HEK293 (cell line): ENCODE results near the gene PREX1.

Experiments
- CTCF ChIA-PET: fragments of 350-600 bp; formaldehyde crosslinking; extraction: SDS; loops from one replicate; lab custom pipeline; 2021; ENCODE audit warnings: antibody characterized with exemption; lab: Yijun Ruan, JAX
- POLR2A ChIA-PET: fragments of 300-600 bp; formaldehyde crosslinking; extraction: SDS; loops from one replicate; lab custom pipeline; 2020; ENCODE audit warnings: antibody characterized with exemption, inconsistent platforms; lab: Yijun Ruan, JAX
- H3K27ac ChIP-seq: fragments of 200-500 bp; sonication (Bioruptor generic); 2 replicates; pipeline ENCODE4 v1.5.1; 2014; ENCODE audit warnings: low read depth, low read length, control low read depth, inconsistent platforms; ENCODE audit errors: extremely low read depth
- H3K36me3 ChIP-seq, 2 experiments: fragments of 200-500 bp in 1 of 2; sonication (Bioruptor generic) in 1 of 2; 1 replicate in 1 of 2; 2 replicates in 1 of 2; pipeline ENCODE4 v1.5.1; 2014 to 2017; ENCODE audit warnings: inconsistent platforms in 2 of 2, low read length in 2 of 2; ENCODE audit not compliant: control insufficient read depth in 2 of 2, insufficient read depth in 1 of 2
- H3K4me1 ChIP-seq: fragments of 200-500 bp; sonication (Bioruptor generic); 2 replicates; pipeline ENCODE4 v1.5.1; 2014; ENCODE audit warnings: mild to moderate bottlenecking, low read length, inconsistent platforms; ENCODE audit not compliant: control insufficient read depth, insufficient read depth
- H3K4me3 ChIP-seq: 2 replicates; pipeline ENCODE4 v1.5.1; 2011; ENCODE audit warnings: low read depth, mild to moderate bottlenecking, control low read depth, low read length, moderate library complexity
- H3K9me3 ChIP-seq: fragments of 200-500 bp; sonication (Bioruptor generic); 2 replicates; pipeline ENCODE4 v1.5.1; 2014; ENCODE audit warnings: low read depth, low read length, inconsistent platforms; ENCODE audit not compliant: control insufficient read depth, insufficient read depth
- OSR2 ChIP-seq: fragments of 450-650 bp; formaldehyde crosslinking; IDR thresholded peaks from 2 replicates; pipeline ENCODE4 v1.5.1; 2016; ENCODE audit warnings: missing biosample characterization, missing genetic modification characterization
- ZBTB11 ChIP-seq: fragments of 450-650 bp; formaldehyde crosslinking; conservative IDR thresholded peaks from 2 replicates; pipeline ENCODE4 v1.5.1; 2016; ENCODE audit warnings: low read depth, missing biosample characterization, missing genetic modification characterization
- ZBTB48 ChIP-seq: fragments of 450-650 bp; formaldehyde crosslinking; IDR thresholded peaks from 2 replicates; pipeline ENCODE4 v1.5.1; 2016; ENCODE audit warnings: missing biosample characterization, missing genetic modification characterization
- ZEB2 ChIP-seq: fragments of 450-650 bp; formaldehyde crosslinking; IDR thresholded peaks from 2 replicates; pipeline ENCODE4 v1.5.1; 2016; ENCODE audit warnings: missing biosample characterization, missing genetic modification characterization
- ZNF132 ChIP-seq: fragments of 450-650 bp; formaldehyde crosslinking; IDR thresholded peaks from 2 replicates; pipeline ENCODE4 v1.5.1; 2017; ENCODE audit warnings: missing biosample characterization, missing genetic modification characterization, borderline replicate concordance
- ZNF184 ChIP-seq: fragments of 450-650 bp; IDR thresholded peaks from 2 replicates; pipeline ENCODE4 v1.5.1; 2018; ENCODE audit warnings: missing biosample characterization, mild to moderate bottlenecking, missing genetic modification characterization
- ZNF292 ChIP-seq: fragments of 450-650 bp; formaldehyde crosslinking; IDR thresholded peaks from 2 replicates; pipeline ENCODE4 v1.5.1; 2016; ENCODE audit warnings: low read depth, missing biosample characterization, missing genetic modification characterization, borderline replicate concordance
- ZNF354C ChIP-seq: fragments of 450-650 bp; formaldehyde crosslinking; IDR thresholded peaks from 2 replicates; pipeline ENCODE4 v1.5.1; 2016; ENCODE audit warnings: missing biosample characterization, missing genetic modification characterization, low read depth, borderline replicate concordance
- ZNF362 ChIP-seq: fragments of 450-650 bp; formaldehyde crosslinking; IDR thresholded peaks from 2 replicates; pipeline ENCODE4 v1.5.1; 2016; ENCODE audit warnings: missing biosample characterization, missing genetic modification characterization
- ZNF549 ChIP-seq: fragments of 450-650 bp; IDR thresholded peaks from 2 replicates; pipeline ENCODE4 v1.5.1; 2018; ENCODE audit warnings: missing biosample characterization, missing genetic modification characterization, mild to moderate bottlenecking, inconsistent platforms, moderate library complexity
- ZNF658 ChIP-seq: fragments of 450-650 bp; formaldehyde crosslinking; IDR thresholded peaks from 2 replicates; pipeline ENCODE4; 2016; ENCODE audit warnings: missing biosample characterization, missing genetic modification characterization
- ZNF837 ChIP-seq: fragments of 450-650 bp; formaldehyde crosslinking; IDR thresholded peaks from 2 replicates; pipeline ENCODE4 v1.5.1; 2016; ENCODE audit warnings: missing biosample characterization, missing genetic modification characterization
- TF ChIP-seq, protein P1 (sequence below): fragments of 450-650 bp; formaldehyde crosslinking; IDR thresholded peaks from 2 replicates; pipeline ENCODE4 v1.5.1; 2017; ENCODE audit warnings: missing biosample characterization, mild to moderate bottlenecking, missing genetic modification characterization, moderate library complexity

The PREX1 gene

GRCh38 chr20:48788486-48789072 lies 39.2 kb downstream of the PREX1 start:
- ChIA-PET CTCF (interaction anchor here (0.6 to 1.1 kb wide), 3 partner anchors 130 to 132 kb away, joined by 3 to 4 read pairs (median 3); no protein-coding TSS in a partner anchor), POLR2A (no interaction called here)
- H3K4me3 ChIP-seq, result no peak overlapping the region
- no peaks in the 10 kb centered on the region for H3K9me3 ChIP-seq
- no peaks in the 10 kb centered on the region for H3K36me3 ChIP-seq
- TF ChIP-seq ZNF549 (tag by site-specific recombination) (no peak), ZNF362 (no peak), ZBTB48 (tag by site-specific recombination) (no peak)
- no peaks in the 10 kb centered on the region for H3K4me1 ChIP-seq
- no peak overlapping the region for H3K27ac ChIP-seq

- H3K36me3 ChIP-seq, result no peaks in the 10 kb centered on the region
- H3K9me3 ChIP-seq, result no peaks in the 10 kb centered on the region
- POLR2A ChIA-PET, result no interaction called here
- TF ChIP-seq ZNF362 (no peak), ZNF132 (tag by site-specific recombination) (no peak), ZEB2 (no peak), ZNF184 (tag by site-specific recombination) (peak; percentile 15; the same call in 1 of the 2 replicates)
- TF ChIP-seq, protein P1, sequence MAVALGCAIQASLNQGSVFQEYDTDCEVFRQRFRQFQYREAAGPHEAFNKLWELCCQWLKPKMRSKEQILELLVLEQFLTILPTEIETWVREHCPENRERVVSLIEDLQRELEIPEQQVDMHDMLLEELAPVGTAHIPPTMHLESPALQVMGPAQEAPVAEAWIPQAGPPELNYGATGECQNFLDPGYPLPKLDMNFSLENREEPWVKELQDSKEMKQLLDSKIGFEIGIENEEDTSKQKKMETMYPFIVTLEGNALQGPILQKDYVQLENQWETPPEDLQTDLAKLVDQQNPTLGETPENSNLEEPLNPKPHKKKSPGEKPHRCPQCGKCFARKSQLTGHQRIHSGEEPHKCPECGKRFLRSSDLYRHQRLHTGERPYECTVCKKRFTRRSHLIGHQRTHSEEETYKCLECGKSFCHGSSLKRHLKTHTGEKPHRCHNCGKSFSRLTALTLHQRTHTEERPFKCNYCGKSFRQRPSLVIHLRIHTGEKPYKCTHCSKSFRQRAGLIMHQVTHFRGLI (tag by site-specific recombination), result peak; percentile 74; the same call in 1 of the 2 replicates
- TF ChIP-seq, all 188 proteins: peak for 2
- no peak overlapping the region for H3K27ac ChIP-seq
- CTCF ChIA-PET, result interaction anchor here (0.6 to 0.7 kb wide), 2 partner anchors 15 to 74 kb away, joined by 3 read pairs; no protein-coding TSS in a partner anchor
- H3K4me1 ChIP-seq, result no peaks in the 10 kb centered on the region
- H3K4me3 ChIP-seq, result no peak overlapping the region
These were observed 39.9 kb downstream of the PREX1 start for GRCh38 chr20:48787861-48788375.

GRCh38 chr20:48786951-48787705 lies 40.7 kb downstream of the PREX1 start:
- H3K4me3 ChIP-seq, result no peak overlapping the region
- H3K27ac ChIP-seq, result no peak overlapping the region
- H3K9me3 ChIP-seq, result no peaks in the 10 kb centered on the region
- TF ChIP-seq ZBTB11 (no peak), ZEB2 (no peak), OSR2 (tag by site-specific recombination) (no peak), ZNF354C (tag by site-specific recombination) (no peak), ZNF658 (tag by site-specific recombination) (no peak), ZNF837 (tag by site-specific recombination) (no peak), ZNF292 (tag by site-specific recombination) (no peak)
- CTCF ChIA-PET, result no interaction called here
- H3K36me3 ChIP-seq, result no peaks in the 10 kb centered on the region
- POLR2A ChIA-PET, result no interaction called here
- no peaks in the 10 kb centered on the region for H3K4me1 ChIP-seq
